SK-N-SH treated with all-trans-retinoic acid at 6 μM for 48 hours (cell line): ENCODE data around the gene ORC1.

Experiments used
- CSDC2 ChIP-seq: fragments of 250-450 bp; sonication (Bioruptor Pico); IDR thresholded peaks from 2 replicates; pipeline ENCODE4 v1.5.0; 2020; ENCODE audit warnings: mild to moderate bottlenecking, moderate library complexity
- ESRRG ChIP-seq: fragments of 250-450 bp; sonication (Bioruptor Pico); IDR thresholded peaks from 2 replicates; pipeline ENCODE4 v1.6.1; 2021; ENCODE audit warnings: mild to moderate bottlenecking
- GLIS3 ChIP-seq: fragments of 250-450 bp; sonication (Bioruptor Pico); IDR thresholded peaks from 2 replicates; pipeline ENCODE4 v1.5.0; 2020; ENCODE audit warnings: mild to moderate bottlenecking, moderate library complexity
- ISL1 ChIP-seq: fragments of 250-450 bp; sonication (Bioruptor Pico); IDR thresholded peaks from 2 replicates; pipeline ENCODE4 v2.1.2; 2022; ENCODE audit warnings: mild to moderate bottlenecking, moderate library complexity
- PPARA ChIP-seq: fragments of 250-450 bp; sonication (Bioruptor Pico); IDR thresholded peaks from 2 replicates; pipeline ENCODE4 v1.5.0; 2020; ENCODE audit warnings: mild to moderate bottlenecking, borderline replicate concordance
- RARB ChIP-seq: fragments of 250-450 bp; sonication (Bioruptor Pico); IDR thresholded peaks from 2 replicates; pipeline ENCODE4 v1.8.0; 2021; ENCODE audit warnings: mild to moderate bottlenecking, moderate library complexity
- TCF4 ChIP-seq: fragments of 250-450 bp; sonication (Bioruptor Pico); IDR thresholded peaks from 2 replicates; pipeline ENCODE4 v1.8.0; 2021; ENCODE audit warnings: mild to moderate bottlenecking, moderate library complexity, borderline replicate concordance
- ZC3H10 ChIP-seq: fragments of 250-450 bp; sonication (Bioruptor Pico); IDR thresholded peaks from 2 replicates; pipeline ENCODE4 v1.5.1; 2021; ENCODE audit warnings: mild to moderate bottlenecking, moderate library complexity
- ZFP3 ChIP-seq: fragments of 250-450 bp; sonication (Bioruptor Pico); IDR thresholded peaks from 2 replicates; pipeline ENCODE4 v1.5.0; 2020; ENCODE audit warnings: mild to moderate bottlenecking, moderate library complexity
- ZFP30 ChIP-seq: fragments of 450-650 bp; formaldehyde crosslinking; IDR thresholded peaks from 2 replicates; pipeline ENCODE4 v1.5.0; 2022; ENCODE audit warnings: mild to moderate bottlenecking, moderate library complexity
- ZNF8 ChIP-seq: fragments of 450-650 bp; formaldehyde crosslinking; IDR thresholded peaks from 2 replicates; pipeline ENCODE4 v1.5.0; 2020; ENCODE audit warnings: mild to moderate bottlenecking, moderate library complexity
- TF ChIP-seq, protein P1 (sequence below): fragments of 250-450 bp; sonication (Bioruptor Pico); IDR thresholded peaks from 2 replicates; pipeline ENCODE4 v1.5.1; 2020; ENCODE audit warnings: low read depth, mild to moderate bottlenecking, moderate library complexity
- TF ChIP-seq, protein P2 (sequence below): fragments of 250-450 bp; sonication (Bioruptor Pico); IDR thresholded peaks from 2 replicates; pipeline ENCODE4 v1.5.1; 2021; ENCODE audit warnings: mild to moderate bottlenecking, moderate library complexity

DNA sequence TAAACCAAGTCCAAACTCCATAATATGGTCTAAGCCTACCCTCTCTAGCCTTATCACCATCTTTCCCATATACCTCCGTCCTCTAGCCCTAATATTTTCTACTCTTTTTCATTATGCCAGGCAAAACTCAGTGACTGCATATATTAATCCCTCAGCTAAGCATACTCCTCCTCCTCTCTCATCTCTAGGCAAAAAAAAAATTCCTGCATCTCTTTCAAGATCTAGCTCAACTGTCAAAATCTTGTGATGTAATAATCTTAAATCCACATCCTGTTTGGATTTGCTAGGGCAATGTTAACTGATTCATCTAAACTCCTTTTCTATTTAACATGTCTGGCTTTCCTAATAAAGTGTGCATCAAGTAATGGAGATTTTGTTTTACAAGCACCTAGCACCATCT, 20.6 kb upstream of the ORC1 start:
- TF ChIP-seq ZFP3 (no peak), RARB (no peak), CSDC2 (CRISPR knock-in tag) (no peak), ESRRG (no peak), ZNF8 (no peak), ZC3H10 (CRISPR knock-in tag) (no peak), ISL1 (CRISPR knock-in tag) (no peak), PPARA (CRISPR knock-in tag) (no peak), GLIS3 (CRISPR knock-in tag) (no peak), ZFP30 (CRISPR knock-in tag) (no peak), TCF4 (CRISPR knock-in tag) (no peak)
- TF ChIP-seq, protein P1, sequence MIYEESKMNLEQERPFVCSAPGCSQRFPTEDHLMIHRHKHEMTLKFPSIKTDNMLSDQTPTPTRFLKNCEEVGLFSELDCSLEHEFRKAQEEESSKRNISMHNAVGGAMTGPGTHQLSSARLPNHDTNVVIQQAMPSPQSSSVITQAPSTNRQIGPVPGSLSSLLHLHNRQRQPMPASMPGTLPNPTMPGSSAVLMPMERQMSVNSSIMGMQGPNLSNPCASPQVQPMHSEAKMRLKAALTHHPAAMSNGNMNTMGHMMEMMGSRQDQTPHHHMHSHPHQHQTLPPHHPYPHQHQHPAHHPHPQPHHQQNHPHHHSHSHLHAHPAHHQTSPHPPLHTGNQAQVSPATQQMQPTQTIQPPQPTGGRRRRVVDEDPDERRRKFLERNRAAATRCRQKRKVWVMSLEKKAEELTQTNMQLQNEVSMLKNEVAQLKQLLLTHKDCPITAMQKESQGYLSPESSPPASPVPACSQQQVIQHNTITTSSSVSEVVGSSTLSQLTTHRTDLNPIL (CRISPR knock-in tag), result no peak
- TF ChIP-seq, protein P2, sequence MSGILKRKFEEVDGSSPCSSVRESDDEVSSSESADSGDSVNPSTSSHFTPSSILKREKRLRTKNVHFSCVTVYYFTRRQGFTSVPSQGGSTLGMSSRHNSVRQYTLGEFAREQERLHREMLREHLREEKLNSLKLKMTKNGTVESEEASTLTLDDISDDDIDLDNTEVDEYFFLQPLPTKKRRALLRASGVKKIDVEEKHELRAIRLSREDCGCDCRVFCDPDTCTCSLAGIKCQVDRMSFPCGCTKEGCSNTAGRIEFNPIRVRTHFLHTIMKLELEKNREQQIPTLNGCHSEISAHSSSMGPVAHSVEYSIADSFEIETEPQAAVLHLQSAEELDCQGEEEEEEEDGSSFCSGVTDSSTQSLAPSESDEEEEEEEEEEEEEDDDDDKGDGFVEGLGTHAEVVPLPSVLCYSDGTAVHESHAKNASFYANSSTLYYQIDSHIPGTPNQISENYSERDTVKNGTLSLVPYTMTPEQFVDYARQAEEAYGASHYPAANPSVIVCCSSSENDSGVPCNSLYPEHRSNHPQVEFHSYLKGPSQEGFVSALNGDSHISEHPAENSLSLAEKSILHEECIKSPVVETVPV (CRISPR knock-in tag), result no peak
